Left renal pelvis (tissue), 4 donors: ENCODE measurements around the gene NDEL1. TPM values are rescaled to one million over a fixed set of nuclear protein-coding genes. Genes with fewer than 3 reads are reported as not detected.

ENCODE experiments used
- DNase-seq, 4 donors: peaks; one replicate each; pipeline ENCODE4 v3.0.0-alpha.2; 2013; ENCODE audit warnings: low read depth in 4 of 4, low spot score in 3 of 4
- polyA plus RNA-seq, 4 donors: library from polyadenylated mRNA; unstranded; fragments of 120-200 nt; gene quantifications; one replicate each; pipeline ENCODE4 v1.2.1, GENCODE V29; 2013; ENCODE audit not compliant: insufficient read length in 4 of 4

The NDEL1 gene
- polyA plus RNA-seq, 4 donors, result 43.6 to 57.2 (median 51.1) TPM

GRCh38 chr17:8413328-8413727 lies 22.4 kb upstream of the NDEL1 start:
- no peak for DNase-seq

DNA sequence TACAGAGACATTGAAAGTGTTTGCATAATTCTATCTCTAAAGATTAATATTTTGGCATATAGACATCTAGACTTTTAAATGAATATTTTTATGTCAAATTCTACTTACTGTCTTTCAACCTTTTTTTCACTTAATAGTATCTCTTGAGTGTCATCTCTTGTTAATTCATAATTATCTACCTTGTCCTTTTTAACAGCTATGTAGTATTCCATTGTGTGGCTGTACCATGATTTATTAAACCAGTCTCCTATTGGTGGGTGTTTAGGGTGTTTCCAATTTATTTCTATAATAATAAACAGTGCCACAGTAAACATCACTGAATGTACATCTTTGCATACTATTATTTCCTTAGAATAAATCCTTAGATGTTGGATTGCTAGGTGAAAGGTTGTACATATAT lies 21.7 kb upstream of the NDEL1 start:
- DNase-seq, result no peak

- no peak for DNase-seq
Observed at GRCh38 chr17:8417806-8418205, 17.9 kb upstream of the NDEL1 start.

DNA sequence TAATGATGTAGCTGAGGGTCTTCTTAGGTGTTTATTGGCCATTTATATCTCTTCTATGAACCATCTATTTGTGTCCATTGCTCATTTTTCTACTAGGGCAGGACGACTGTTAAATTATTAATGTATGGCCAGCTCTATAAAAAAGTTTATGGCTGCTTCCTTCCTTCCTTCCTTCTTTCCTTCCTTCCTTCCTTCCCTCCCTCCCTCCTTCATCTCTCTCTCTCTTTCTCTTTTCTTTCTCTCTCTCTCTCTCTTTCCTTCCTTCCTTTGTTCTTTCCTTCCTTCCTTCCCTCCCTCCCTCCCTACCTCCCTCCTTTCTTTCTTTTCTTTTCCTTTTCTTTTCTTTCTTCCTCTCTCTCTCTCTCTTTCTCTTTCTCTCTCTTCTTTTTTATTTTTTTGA lies 17.2 kb upstream of the NDEL1 start:
- no peak for DNase-seq

DNA sequence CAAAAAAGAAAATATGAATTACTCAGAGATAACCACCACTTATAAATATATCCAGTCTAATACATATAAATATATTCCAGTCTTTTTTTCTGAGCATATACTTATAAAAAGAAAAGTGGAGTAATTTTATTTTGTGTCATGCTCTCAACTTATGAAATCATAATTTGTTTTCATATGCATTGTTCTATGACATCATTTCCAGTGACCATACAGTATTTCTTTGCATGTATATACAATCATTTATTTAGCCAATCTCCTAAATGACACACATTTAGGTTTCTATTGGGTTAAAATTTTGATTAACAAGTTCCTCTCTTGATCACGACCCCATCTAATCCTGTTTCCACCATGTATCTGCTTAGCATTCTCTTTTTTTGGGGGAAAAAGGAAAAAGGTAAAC lies 16.4 kb upstream of the NDEL1 start:
- no peak for DNase-seq

DNA sequence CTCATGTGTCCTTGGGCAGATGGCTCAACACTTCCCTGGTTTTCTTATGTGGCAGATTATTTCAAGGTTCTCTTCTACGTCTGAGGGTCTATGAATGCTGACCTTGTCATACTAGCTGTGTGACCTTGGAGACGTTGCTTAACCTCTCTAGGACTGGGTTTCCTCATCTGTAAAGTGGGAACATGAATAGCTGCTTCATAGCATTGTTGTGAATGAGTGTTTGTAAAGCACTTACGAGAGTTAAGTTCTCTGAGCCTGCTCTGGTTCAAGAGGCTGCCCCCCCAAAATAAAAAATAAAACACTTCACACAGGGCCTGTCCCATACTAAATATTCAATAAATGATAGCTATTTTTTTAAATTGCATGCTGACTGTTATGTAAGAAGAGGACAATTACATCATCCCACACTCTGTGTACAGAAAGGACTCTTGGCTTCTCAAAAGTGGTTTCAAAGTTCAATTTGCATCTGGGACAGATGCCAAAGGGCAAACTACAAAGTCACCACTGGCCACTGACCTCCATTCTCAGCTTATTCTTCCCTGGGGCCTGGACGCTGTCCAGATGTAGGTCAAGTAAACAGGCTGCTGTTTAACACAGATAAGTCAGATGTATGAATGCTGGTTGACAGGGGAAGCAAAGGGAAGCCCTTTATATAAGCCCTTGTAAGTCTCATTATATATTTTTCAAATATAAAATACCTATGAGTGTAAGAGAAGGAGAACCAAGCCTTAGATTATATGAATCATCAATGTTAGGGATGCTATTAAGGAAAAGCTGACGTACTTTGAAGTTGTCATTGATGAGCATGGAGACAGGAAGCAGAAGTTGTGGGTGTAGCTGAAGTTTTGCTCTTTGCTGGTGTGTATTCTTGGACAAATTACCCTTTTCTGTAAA lies 15.4 kb upstream of the NDEL1 start:
- DNase-seq, result peak in 2 of 4 donors; percentile 41 to 51

DNA sequence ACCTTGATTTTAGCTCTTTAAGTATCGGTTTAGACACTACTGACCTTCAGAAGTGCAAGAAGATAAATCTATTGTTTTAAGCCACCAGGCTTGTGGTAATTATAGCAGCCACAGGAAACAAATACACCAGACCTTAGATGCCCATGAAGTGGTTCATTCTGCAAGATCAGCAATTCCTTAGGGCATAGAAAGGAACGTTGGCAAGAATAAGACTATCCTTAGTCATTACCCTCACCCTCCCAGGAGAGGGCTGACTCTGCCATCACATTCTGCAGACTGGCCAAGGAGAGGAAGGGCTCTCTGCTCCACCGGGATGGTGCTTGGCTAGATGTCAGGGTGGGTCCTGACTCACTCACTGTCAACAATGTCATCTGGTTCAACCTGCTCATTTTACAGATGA lies 14.1 kb upstream of the NDEL1 start:
- DNase-seq, result no peak

DNA sequence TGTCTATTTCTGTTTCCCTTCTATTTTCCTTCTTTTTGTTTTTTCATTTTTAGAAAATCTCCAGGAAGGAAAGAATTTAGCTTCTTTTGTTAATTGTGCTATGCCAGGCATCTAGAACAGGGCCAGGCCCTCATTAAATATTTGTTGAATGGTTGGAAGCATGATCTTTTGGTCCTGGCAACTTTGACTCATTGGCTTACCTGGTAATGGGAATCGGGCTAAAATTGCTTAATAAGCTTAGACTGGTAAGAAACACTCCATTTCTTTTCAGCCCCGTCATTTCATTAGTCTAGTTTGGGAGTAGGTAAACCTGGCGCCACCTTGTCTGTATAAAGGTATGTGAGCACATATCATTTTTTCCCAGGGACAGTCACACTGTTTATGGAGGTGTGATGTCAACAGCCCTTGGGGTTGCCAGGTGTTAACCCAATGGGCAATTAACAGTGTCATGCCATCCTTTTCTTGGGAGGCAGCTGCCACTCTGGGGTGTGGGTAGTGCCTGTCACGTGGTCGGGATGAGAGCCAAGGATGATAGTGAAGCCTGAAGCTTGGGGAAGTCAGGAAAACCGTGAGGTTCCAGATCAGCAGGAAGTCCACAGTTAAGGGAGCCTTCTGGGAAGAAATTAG lies 9.5 kb upstream of the NDEL1 start:
- no peak for DNase-seq

GRCh38 chr17:8426802-8427201 lies 8.9 kb upstream of the NDEL1 start:
- no peak for DNase-seq

DNA sequence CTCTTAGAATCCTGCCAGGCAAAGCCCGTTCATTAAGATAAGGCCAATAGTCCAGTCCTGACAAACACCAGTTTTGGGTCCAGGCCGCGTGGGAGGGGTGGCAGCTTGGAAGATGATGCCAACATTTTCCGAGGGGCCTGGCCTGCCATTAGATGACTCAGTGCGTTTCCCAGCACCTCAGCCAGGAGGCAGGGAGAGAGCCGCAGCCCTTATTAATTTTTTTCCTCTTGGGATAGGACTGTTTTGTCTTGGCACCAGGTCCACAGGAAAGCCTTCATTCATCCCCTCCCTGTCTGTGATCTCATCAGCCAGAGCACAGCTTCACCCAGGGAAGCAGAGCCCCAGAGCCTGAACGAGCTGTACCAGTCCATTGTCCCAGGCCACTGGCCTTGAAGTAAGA lies 4.7 kb upstream of the NDEL1 start:
- no peak for DNase-seq

- peak in 3 of 4 donors; percentile 33 to 52 (median 47) for DNase-seq
Observed at GRCh38 chr17:8436169-8436843, 622 bp downstream of the NDEL1 start.

DNA sequence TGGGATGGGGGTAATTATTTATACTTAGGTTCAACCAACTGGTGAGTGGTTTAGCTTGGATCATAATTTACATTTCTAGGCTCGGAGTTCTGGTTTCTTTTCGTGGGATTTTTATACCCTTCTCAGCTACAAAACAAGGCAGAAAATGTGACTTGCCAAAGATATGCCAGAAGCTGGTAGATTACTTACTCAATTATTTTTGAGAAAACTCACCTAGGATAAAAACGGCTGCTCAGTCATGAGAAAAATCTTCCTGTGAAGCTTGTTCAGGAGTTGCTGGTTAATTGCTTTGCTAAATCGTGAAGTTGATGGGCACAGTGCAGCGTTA lies 1.1 kb downstream of the NDEL1 start:
- no peak for DNase-seq

DNA sequence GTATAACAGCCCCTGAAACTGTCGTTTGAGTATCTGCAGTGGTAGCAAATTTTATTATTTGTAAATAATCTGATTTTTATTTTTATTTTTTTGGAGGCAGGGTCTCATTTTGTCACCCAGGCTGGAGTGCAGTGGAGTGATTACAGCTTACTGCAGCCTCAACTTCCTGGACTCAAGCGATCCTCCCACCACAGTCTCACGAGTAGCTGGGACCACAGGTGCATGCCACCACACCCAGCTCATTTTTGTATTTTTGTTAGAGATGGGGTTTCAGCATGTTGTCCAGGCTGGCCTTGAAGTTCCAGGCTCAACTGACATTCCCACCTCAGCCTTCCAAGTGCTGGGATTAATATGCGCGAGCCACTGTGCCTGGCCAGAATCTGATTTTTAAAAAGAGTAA lies 2.8 kb downstream of the NDEL1 start:
- DNase-seq, result no peak

- DNase-seq, result no peak
Observed at GRCh38 chr17:8439681-8440080, 4.0 kb downstream of the NDEL1 start.

GRCh38 chr17:8441690-8442089 lies 6.0 kb downstream of the NDEL1 start:
- DNase-seq, result no peak

- DNase-seq, result no peak
Observed at GRCh38 chr17:8442310-8442709, 6.6 kb downstream of the NDEL1 start.

DNA sequence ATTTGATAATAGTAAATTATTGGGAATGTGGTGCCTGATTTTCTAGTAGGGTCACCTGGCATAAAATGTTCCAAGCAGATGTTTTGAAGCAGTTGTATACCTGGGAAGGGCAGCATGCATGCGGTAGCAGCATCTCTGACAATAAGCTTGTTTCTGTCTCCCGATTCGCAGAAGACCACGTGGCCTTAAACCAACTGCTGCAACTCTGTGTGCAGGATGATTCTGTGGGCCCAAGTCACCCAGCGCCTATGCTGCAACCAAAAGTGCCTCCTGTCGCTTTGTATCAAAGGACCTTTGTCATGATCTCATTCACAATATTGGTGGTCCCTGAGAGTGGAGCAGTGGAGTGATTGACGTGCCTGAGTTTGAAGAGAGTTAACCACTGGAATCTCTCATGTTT lies 8.1 kb downstream of the NDEL1 start:
- no peak for DNase-seq

DNA sequence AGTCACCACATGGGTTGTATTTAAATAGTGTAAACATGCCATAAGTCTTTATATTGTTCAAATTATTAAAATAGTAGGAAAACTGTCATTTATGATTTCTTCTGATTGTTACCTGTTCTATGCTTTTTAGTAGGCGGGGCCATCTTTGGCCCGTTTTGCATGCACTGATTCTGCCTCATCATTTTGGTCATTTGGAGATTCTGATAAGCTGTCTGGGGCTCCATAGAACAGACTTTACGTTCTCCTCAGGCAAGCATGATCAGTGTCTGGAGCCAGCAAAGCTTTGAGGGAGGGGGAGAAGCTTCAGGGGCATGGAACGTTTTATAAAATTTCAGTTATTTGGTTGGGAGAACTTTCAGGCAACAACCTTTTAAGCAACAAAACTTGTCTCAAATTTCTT lies 8.8 kb downstream of the NDEL1 start:
- no peak for DNase-seq

- no peak for DNase-seq
Observed at GRCh38 chr17:8445536-8445935, 9.9 kb downstream of the NDEL1 start.

DNA sequence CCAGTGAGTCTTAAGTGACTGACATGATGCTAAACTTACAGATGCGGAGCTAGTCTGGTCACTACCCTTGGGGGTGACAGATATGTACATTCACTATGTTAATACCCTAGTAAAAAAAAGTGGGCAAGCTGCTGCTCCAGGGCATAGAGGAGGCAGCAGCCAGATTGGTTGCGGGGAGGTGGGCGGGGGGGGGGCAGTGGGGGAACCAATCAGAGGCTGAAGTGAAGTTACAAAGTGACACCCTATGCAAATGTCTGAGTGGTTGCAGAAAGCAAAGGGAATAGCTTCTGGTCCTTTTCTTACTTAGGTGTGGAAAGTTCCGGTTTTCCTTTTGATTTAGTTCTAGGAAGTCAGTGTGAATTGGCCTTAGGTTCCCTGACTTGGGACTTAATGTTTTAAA lies 12.1 kb downstream of the NDEL1 start:
- DNase-seq, result no peak

DNA sequence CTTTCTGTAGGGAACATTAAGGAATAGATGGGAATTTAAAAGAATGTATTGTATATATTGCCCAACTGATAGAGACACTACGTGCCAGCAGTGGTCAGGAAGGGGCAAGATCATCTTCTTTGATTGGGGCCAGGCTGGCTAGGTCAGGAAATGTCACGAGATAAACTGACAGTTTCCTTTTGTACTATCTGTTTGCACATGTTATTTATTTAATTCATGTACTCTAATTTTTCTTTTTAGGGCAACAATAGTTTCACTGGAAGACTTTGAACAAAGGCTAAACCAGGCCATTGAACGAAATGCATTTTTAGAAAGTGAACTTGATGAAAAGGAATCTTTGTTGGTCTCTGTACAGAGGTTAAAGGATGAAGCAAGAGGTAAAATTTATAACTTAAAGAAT lies 12.6 kb downstream of the NDEL1 start:
- DNase-seq, result no peak
